RPMI8226 (cell line): ENCODE measurements around the gene HSPB6.

Experiments
- DNase-seq: peaks from one replicate; pipeline ENCODE4 v3.0.0-alpha.2; 2015

The HSPB6 gene

GRCh38 chr19:35764432-35765315, 7.8 kb upstream of the HSPB6 start:
- DNase-seq: no peak

DNA sequence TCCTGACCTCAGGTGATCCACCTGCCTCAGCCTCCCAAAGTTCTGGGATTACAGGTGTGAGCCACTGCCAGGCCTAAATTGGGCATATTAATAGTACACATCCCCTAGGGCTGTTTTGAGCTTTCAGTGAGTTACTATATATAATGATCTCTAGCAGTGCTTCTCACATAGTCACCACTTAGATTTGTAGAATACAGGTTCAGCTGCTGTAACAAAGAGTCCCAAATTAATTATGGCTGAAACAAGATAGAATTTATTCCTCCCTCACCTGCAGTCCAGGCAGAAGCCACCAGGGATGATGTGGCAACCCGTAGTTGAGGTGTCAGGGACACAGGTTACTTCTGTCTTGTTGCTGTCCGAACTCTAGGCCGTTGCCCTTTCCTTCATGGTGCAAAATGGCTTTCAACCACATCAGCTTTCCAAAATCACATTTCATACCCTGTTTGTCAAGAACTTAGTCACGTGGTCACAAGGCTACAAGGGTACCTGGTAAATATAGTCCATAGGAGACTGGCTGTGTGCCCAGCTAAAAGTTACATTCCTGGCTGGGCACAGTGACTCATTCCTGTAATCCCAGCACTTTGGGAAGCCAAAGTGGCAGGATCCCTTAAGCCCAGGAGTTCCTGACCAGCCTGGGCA, 4.0 kb upstream of the HSPB6 start:
- DNase-seq: no peak

GRCh38 chr19:35759697-35760096, 2.9 kb upstream of the HSPB6 start:
- DNase-seq: no peak

DNA sequence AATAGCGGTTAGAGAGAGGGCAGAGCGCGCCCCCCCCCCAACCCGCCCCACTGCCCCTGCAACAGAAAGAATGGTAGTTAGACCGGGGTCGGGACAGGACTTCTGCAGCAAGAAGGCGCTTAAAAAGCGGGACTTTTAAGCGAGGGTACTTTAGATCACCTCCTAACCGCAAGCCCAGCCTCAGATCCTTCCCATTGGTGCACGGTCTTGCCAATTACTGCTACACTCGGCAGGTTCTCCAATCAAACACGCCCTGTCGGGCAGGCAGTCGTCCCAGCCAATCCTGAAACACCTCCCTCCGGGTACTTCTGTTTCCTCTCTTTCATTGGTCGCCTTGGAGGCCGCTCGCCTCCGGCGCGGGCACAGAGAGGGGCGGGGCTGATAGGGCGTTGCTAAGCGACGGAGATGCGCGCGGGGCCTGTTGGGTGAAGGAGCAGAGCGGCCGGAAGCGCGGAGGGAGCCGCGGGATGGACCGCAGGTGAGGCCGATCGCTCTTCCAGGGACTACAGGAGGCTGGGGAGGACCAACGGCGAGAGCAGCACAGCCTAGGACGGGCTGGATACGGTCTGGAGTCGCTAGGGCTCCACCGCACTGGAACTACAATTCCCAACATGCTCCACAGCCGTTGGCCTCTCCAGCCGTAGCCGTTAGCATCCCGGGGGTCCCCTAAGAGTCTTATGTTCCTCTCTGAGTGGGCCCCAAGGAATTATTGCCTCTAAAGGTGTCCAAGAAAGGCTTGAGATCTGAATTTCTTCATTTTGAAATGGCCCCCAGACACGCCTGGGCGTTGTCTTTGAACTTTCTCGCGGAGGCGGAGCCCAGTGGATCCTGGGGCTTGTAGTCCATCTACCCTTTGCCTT, 1.1 kb upstream of the HSPB6 start, which contains the start of gene PROSER3:
Gene PROSER3 (plus strand): TSS at position 428 of the 860 bp plus-strand sequence. CDS start 40 bp downstream, at position 468.
- DNase-seq: peak; percentile 97

- no peak for DNase-seq
These were observed 461 bp upstream of the HSPB6 start for GRCh38 chr19:35757231-35757748.

DNA sequence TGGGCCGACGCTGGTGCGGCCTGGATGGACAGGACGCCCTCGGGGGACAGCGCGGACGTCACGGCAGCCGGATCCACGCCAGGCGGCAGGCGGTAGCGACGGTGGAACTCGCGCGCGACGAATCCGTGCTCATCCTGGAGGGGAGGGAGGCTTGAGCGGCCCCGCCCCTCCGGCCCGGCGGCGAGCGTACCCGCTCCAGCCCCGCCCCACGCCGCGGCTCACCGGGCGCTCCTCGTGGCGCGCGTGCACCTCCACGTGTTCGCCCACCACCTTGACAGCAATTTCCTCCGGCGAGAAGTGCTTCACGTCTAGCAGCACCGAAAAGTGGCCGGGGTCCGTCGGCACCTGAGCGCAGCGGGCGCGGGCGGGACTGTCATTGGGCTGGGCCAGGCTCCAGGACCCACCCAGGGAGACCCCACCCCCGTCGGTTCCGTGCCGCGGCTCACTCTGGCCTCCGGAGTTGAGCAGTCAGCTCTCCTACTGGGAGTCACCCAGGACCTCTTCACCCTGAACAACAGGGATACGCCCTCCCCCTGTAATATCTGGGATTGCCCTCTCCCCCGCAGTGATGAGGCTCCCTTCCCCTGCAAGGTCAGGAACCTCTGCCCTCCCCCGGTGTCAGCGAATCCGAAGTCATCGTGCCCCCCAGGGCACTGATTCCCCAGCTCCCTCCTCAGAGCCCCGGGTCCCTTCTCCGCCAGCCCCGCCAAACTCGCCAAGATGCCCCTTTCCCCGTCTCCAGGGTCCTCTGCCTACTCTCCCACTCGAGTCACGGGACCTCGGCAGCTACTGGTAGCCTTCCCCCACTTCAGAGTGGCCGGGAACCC, 1.1 kb downstream of the HSPB6 start:
- no peak for DNase-seq

- DNase-seq: no peak
These were observed 1.7 kb downstream of the HSPB6 start for GRCh38 chr19:35755131-35755549.

- DNase-seq: no peak
These were observed 2.3 kb downstream of the HSPB6 start for GRCh38 chr19:35754370-35755130.

DNA sequence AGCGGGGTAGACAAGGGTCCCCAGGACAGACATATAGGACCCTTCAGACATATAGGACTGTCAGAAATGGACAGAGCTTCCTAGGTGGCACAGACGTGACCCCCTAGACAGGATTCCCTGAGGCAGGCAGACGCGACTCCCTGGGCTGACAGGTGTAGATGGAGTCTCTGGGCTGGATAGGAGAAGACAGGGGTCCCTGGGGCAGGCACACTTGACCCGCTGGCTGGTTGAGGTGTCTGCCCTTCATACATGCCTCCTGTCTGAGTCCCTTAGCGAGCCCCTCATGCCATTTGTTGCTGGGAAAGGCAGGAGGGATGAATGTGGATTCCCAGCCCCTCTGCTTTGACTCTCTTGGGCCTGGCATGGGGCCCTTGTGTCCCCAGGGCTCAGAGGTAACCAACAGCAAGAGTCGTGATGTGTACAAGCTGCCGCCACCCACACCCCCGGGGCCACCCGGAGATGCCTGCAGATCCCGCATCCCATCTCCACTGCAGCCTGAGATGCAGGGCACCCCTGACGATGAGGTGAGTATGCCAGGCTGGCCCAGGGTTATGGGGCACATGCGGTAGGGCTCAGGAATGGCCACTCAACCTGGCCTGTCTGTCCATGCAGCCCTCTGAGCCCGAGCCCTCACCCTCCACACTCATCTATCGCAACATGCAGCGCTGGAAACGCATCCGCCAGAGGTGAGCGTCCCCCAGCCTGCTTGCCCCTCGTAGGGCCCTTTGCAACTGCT, 3.0 kb downstream of the HSPB6 start:
- DNase-seq: no peak

DNA sequence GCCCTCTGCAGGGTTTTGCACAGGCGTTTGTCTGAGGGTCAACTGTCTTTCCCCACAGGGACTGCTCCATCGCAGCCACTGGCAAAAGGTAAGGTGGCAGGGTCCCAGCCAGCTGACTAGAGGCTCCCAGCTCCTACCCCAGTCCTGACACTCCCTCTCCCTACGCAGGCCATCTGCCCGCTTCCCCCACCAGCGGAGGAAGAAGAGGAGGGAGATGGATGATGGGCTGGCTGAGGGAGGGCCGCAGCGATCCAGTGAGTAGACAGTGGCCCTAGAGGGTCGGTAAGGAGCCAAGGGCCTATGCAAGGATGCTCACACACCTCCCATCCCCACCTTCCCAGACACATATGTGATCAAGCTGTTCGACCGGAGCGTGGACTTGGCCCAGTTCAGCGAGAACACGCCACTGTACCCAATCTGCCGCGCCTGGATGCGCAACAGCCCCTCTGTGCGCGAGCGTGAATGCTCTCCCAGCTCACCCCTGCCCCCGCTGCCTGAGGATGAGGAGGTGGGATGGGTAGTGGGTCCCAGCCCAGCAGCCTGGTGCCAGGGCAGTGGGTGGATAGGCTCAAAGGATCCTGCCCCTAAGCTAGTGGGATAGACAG, 4.0 kb downstream of the HSPB6 start:
- no peak for DNase-seq

DNA sequence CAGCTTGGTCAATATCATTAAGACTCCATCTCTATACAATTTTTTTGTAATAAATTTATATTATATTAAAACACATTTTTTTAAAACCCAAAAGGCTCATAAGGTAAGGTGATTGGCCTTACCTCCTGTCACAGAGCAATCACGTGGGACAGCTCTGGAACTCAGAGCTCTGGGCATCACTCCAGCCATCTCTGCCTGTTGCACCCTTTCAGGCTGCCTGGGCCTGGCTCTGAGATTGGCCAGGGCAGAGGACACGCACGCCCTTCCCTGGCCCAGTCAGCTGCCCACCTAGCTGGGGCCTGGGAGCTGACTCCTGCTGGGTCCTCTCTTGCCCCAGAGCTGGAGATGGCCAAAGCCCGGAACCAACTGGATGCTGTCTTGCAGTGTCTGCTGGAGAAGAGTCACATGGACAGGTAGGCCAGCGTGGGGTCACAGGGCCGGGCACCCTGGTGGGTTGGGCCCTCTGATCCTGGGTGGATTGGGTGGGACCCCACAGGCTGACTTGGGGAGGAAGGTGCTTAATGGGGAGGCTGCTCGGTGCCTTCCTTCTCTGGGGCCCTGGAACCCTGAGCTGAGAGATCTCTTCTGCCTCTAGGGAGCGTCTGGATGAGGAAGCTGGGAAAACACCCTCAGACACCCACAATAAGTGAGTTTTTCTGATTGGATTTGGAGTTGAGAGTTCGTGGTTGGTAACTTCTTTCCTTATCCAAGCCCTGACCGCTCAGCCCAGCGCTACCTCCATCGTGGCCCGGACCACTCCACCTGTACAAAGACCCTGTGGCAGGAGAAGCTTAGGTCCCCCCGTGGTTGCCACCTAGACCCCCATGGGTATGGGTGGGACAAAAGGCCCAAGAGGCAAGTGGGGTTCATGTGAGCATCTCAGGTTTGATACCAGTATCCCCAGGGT, 4.7 kb downstream of the HSPB6 start:
- no peak for DNase-seq

DNA sequence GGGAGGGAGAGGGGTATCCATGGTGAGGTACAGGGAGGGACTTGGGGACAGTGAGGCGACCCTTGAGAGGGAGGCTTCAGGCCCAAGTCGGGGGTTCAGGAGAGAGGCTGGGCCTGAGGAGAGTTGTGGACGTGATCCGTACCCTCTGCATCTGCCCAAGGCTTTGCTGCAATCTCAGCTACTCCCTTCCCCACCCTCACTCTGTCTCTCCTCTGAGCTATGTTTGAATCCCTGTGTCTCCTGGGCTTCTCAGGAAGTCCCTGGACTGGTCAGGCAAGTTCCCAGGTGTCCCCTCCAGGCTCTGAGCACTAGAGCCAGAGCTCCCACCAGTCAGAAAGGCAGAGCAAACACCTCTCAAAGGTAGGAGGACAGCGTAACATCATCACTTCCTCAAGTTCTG, 6.7 kb downstream of the HSPB6 start:
- no peak for DNase-seq

GRCh38 chr19:35748106-35749020, 8.5 kb downstream of the HSPB6 start, which contains the start of gene LIN37:
Gene LIN37, plus strand, starts transcription at chr19:35748576. Its CDS starts 149 bp downstream, at chr19:35748725.
- peak; percentile 96 for DNase-seq

- DNase-seq: no peak
These were observed 10.3 kb downstream of the HSPB6 start for GRCh38 chr19:35746531-35746930.

- no peak for DNase-seq
These were observed 10.8 kb downstream of the HSPB6 start for GRCh38 chr19:35746087-35746462.

- peak; percentile 97 for DNase-seq
These were observed 11.3 kb downstream of the HSPB6 start, which contains the start of the genes PSENEN and U2AF1L4 for GRCh38 chr19:35745328-35746086. Gene PSENEN, plus strand, starts transcription at chr19:35745651. Its CDS starts 280 bp downstream, at chr19:35745931. Gene U2AF1L4, minus strand, starts transcription at chr19:35745418. Its CDS starts 27 bp downstream, at chr19:35745391.
